ENCODE results near the gene TIGD4.

DNA sequence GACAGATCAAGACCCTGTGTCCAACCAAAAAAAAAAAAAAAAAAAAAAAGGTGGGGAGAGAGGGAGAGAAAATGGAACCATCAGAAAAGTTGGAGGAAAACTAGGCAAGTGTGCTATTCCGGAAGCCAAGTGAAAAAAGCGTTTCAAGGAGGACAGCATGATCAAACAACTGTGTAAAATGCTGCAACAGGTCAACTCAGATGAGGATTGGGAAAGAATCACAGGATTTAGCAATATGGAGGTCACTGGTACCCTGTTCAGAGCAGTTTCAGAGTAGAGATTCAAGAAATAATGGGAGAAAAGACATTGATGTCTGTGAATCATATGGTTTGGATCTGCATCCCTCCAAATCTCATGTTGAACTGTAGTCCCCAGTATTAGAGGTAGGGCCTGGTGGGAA lies 47.5 kb downstream of the TIGD4 start:
- TF ChIP-seq, protein P1, sequence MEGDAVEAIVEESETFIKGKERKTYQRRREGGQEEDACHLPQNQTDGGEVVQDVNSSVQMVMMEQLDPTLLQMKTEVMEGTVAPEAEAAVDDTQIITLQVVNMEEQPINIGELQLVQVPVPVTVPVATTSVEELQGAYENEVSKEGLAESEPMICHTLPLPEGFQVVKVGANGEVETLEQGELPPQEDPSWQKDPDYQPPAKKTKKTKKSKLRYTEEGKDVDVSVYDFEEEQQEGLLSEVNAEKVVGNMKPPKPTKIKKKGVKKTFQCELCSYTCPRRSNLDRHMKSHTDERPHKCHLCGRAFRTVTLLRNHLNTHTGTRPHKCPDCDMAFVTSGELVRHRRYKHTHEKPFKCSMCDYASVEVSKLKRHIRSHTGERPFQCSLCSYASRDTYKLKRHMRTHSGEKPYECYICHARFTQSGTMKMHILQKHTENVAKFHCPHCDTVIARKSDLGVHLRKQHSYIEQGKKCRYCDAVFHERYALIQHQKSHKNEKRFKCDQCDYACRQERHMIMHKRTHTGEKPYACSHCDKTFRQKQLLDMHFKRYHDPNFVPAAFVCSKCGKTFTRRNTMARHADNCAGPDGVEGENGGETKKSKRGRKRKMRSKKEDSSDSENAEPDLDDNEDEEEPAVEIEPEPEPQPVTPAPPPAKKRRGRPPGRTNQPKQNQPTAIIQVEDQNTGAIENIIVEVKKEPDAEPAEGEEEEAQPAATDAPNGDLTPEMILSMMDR (IDR thresholded peaks at IDR 0.05) = no peak
- no peak for TF ChIP-seq EZH2 (IDR thresholded peaks at IDR 0.05; ENCODE audit: borderline replicate concordance, insufficient read depth, low read depth, low read length, poor library complexity, severe bottlenecking)

Measured in B cell (primary cell).